GM19467 (cell line): ENCODE data around the gene DMD.

ENCODE experiments used
- ATAC-seq: cut with Tn5 transposase; IDR thresholded peaks from one replicate; pipeline ENCODE4 v1.9.1; 2021; ENCODE audit warnings: mild to moderate bottlenecking, moderate library complexity; ENCODE audit not compliant: unreplicated experiment

Gene DMD

DNA sequence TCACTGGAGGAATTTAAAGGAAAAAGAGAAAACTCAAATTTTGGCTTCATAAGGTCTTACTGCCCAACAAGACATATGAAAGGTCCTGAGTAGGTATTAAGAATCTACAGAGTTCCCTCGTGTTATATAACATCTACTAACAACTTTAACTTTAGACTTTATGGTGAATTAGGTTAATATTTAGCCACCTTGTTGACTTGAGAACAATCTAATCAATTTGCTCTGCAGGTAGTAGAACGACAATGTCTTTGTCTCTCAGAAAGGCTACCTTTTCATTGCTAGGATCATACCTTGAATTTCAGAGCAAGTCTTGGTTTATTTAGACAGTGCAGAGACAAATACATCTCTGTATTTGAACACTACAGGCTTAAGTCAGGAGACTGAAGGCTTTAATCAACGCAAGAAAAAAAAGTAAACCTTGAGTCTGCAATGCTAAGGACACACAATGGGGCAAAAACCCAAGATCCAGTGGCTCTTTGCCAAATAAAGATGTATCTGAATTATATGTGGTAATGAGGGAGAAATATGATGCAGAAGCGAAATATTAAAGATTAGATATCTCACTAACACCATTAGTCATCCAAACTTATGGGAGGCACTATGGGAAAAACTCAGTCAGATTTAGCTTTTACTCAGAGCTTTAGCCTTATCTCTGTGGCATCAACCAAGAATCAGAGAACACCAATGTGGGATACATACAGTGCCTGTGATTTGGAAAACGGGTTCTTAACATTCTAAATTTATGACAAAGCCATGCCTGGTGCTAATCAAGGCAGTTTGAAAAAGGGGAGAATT, 2045.9 kb downstream of the DMD start:
- ATAC-seq, result no peak

- no peak for ATAC-seq
These were observed 2056.4 kb downstream of the DMD start for GRCh38 chrX:31154946-31155345.

DNA sequence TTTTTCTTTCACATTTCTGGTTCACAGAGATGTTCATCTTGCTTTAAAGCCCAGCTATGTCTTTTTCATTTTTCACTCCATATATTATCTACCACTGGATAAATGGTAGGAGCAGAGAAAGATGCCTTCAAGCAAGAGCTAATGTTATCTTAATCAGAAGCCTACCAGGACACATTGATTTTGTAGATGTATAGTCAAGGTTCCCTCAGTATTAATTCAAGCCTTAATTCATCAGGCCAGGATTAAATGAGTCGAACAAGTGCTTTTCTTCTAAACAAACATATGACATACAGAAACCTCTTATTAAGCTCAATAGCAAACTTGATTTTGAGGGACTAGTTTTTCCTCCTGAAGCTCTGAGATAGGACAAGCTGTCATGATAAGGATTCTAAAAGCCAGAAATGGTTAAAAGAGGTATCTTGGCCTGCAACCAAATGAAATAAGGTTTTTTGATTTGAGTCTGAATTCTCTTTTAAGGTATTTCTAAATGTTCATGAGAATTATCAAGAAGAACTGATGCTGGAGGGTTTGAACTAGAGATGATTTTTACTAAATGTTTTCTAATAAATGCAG, 2057.8 kb downstream of the DMD start:
- ATAC-seq, result no peak

GRCh38 chrX:31147175-31147574, 2064.2 kb downstream of the DMD start:
- ATAC-seq, result no peak

DNA sequence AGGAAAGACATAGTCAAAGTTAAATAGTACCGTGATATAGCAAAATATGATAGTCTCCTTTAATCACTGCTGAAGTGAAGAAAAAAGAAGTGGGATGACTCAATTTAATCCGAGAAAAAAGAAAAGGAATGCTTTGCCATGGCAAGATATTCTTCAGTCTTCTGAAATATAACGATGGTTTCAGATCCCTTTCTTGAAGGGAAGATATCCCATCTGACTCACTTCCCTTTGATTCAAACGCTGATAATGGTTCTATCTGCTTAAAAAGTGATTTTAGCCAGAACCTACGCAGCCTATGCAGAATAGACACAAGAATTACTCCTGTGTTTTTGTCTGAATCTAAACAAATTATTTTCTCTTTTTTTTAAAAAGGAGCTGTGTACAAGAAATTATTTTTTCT, 2071.4 kb downstream of the DMD start:
- no peak for ATAC-seq

DNA sequence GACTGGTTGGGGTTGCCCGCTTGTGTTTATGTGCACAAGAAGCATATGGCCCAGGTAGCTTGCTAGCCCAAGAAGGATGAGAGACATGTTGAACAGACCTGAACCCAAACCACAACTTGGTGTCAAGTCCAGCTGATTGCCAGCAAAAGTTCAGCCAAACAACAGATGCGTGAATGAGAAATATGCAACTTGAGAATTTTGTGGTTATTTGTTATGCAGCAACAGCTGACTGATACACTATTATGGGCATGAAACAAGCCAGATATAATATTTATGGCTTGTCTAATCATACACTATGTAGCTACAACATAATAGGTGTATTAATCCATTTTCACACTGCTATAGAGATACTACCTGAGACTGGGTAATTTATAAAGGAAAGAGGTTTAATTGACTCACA, 2073.2 kb downstream of the DMD start:
- ATAC-seq, result no peak

DNA sequence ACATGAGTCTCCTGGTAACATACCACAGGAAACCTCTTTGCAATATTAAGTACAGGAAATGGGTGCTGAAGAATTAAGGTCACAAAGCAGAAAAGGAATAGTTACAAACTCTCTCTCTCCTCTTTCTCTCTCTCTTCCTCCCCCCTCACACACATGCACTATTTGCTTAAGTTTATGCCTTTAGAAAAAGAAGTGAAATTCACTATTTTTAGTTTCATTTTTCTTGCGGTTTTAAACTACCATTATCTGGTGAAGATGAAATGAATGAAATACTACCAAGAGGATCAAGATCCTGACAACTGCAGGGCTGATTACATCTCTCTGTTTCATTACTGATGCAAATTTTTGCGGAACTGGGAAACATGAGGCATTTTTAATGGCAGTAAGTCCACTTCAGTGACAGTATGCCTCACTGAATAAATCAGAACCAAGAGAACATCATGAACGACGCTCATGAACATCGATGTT, 2075.2 kb downstream of the DMD start:
- peak; percentile 91 for ATAC-seq

- no peak for ATAC-seq
These were observed 2078.5 kb downstream of the DMD start for GRCh38 chrX:31132821-31133241.

DNA sequence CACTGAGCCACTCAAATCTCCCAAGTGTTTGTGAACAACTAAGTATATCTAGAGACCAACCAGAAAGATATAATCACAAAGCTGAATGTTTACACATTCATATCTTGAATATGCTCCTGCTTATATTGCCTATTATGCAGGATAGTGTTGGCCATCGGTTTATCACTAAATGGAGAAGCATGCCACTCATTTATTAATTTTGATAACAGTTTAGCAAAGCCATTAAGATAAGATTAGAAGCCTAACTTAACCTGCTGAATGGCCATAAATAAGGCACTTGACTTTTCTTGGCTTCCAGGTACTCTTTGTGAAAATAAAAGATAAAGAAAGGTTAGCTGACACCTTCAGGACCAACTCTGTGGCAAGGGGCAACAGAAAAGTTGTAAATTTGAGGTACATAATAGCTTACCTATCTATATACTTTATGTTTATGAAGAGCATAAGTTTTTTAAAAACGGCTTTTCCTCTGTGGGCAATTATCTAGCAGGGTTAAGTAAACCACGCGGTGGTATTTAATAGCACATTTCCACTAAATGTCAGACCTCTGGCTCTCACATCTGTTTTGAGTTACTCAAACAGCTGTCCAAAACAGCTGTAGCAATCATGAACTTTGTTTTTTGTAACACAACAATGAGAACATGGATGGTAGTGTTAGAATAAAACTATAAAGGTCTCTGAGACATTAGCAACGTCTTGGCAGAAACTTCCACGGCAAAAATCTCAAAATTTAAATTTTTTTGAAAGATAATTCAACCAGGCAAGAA, 2080.7 kb downstream of the DMD start:
- no peak for ATAC-seq

- ATAC-seq, result no peak
These were observed 2082.5 kb downstream of the DMD start for GRCh38 chrX:31128855-31129254.

- no peak for ATAC-seq
These were observed 2083.6 kb downstream of the DMD start for GRCh38 chrX:31127716-31128115.

DNA sequence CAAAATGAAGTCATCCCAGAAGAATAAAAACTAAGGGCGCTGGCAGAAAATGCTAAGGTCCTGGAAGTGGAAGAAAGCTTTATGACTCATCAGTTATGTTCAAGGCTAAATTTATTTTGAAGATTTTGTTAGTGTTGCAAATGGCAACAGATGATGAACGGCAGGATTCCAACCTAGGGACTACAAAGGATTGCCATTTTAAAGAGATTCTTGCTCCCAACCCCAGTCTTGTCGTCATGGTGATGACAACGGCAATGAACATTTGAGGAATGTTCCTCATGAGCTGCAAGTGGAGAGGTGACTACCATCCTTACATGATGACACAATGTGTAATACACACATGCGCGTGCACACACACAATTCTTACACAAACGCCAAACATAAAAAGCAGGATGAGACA, 2085.1 kb downstream of the DMD start:
- ATAC-seq, result no peak

DNA sequence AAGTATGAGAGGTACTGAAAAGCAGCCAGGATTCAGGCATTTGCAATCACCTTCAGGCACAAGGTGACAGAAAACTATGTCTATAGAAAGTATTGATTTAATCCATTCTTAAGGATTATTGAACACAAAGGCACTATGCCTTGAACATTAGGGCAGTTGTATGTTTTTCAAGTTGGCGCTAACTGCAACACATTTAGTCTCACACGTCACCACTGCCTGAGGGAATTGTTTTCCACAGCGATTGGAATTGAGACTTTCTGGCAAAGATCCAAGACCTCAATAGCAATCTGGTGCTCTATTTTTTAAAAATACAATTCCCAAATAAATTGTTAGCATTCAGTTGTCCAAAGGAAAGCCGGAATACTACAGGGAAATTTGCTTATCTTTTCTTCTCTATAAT, 2086.8 kb downstream of the DMD start:
- ATAC-seq, result no peak

DNA sequence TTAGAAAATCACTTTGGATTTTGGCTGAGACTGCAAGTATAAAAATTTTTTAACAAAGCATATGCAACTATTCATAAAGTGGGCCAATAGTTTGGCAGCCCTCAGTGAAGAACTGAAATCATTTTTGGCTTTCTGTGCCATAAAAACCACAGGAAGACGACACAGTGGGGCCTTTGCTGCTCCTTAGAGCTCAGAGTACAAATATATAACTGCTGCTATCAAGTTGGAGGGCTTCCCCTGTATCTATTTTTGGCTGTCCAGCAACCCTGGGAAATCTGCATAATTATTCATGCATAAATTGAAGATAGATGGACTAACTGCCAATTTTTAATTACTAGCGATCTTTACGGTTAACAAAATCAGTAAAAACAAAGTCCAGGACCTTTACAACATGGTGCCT, 2088.0 kb downstream of the DMD start:
- no peak for ATAC-seq

DNA sequence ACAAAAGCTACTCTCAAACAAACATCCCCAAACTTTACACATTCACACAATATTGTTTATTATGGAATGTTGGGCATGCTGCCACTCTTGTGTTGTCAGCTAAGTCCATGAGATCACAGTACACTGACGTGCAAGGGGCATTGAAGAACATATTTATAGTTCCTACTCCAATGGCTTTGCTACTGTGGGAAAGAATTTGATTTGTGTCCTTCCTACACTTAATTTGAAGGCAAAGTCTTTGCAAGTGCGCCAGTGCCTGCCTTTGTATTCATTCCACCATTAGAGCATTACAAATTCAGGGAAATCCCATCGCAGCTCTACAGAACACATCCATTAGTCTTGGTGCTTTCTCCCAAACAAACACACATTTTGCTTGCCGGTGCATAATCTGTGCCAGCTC, 2094.1 kb downstream of the DMD start:
- ATAC-seq, result no peak

DNA sequence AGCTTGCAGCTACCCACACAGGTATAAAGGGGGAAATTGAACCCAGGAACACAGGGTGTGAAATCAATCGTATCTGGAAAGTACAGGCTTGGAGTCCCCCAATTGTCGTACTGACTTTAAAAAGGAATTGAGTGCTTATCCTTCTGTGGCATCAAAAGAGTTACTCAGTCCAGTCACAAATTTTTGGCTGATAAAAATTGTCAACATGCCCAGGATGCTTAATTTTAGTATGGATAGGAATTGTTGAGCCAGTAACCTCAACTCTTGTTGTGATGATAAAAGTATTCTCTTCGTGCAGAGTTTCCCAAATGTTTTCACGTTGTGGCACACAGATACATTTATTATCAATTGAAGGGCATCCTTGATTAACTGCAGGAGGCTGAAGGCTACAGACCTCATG, 2096.0 kb downstream of the DMD start:
- no peak for ATAC-seq

- ATAC-seq, result no peak
These were observed 2096.5 kb downstream of the DMD start for GRCh38 chrX:31114858-31115257.

DNA sequence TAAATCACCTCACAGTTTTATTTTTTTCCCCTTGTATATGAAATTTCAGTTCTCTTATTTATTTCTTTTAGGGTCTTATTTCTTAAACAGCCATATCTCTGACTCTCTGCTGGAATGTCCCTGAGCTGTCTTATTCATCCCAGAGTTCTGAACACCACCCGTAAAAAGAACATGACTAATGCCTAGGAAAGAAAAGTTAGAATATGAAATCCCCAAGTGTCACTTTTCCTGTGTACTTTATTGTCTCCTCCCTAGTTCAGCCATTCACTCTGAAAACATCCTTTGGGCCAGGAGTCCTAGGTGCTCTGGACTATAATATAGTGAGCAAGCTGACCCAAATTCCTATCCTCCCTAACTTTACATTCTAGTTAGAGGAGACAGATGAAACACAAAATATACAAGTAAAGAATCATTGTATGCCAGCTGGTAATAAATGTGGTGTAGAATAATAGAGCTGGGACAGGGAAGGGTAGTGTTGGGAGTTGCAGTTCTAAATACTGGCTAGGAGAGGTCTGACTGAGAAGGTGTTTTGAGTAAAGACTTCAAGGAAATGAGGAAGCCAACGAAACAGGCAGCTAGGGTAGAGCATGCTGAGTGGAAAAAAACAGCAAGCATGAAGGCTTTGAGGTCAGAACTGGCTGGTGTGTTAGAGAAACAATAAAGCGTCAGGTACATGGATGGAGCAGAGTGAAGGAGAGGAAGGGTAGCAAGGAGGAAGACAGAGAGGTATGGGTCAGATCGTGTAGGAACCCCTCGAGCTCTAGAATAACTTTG, 2098.9 kb downstream of the DMD start:
- no peak for ATAC-seq

GRCh38 chrX:31110657-31111056, 2100.7 kb downstream of the DMD start:
- no peak for ATAC-seq

DNA sequence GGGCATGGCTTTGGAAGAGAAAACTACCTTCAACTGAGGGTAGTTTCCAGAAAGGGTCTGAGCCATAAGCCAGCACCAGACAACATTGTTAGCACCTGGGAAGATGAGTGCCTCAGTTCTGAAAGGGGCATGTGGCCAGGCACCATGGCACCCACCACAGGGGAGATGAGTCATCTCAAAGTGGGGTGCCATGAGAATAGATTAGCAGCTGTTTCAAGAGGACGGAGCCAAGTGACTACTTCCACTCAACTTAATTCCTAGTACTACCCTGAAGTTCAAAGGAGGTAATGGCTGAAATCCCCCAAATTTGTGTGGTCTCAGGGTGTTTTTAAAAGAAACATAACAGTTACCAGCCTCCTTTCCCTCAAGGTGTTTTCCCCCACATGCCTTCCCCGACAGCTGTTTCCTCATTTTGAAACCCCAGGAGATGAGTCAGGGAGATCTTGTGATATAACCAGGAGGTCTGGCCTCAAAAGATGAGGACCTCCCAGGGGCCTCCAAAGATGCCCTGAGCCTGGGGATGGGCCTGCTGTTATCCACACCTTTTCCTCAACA, 2111.7 kb downstream of the DMD start:
- ATAC-seq, result peak; percentile 70

DNA sequence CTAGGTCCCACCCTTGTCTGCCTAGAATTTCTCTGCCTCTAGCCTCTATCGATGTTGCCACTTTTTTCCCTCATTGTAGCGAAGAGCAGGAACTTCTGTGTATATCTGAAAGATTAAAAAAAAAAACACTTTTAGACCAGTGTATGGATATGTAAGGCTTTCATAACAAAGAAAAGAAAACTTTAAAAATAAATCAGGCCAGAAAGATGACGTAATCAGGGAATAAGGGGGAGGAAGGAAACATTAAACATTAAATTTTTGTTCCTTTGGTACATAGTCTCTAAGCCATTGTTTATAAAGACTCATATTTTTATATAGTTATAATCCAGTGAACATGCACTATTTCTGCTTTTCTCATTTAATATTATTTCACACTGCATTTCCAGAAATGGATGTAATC, 2113.3 kb downstream of the DMD start:
- ATAC-seq, result no peak
